H7 (cell line): ENCODE results near the gene BIRC2. TPM values are rescaled to one million over a fixed set of nuclear protein-coding genes. Genes with fewer than 3 reads are reported as not detected.

Experiments
- DNase-seq: peaks from one replicate; pipeline ENCODE4 v3.0.0; 2012
- H3K27me3 ChIP-seq: 2 replicates; pipeline ENCODE4 v1.6.0; 2011; ENCODE audit warnings: mild to moderate bottlenecking, low read length; ENCODE audit not compliant: control insufficient read depth, insufficient read depth
- H3K36me3 ChIP-seq: replicated peaks from 2 replicates; pipeline ENCODE4 v1.5.1; 2011; ENCODE audit warnings: low read length; ENCODE audit not compliant: control insufficient read depth, insufficient read depth
- H3K4me3 ChIP-seq: 2 replicates; pipeline ENCODE4 v1.5.1; 2011; ENCODE audit warnings: low read depth, mild to moderate bottlenecking, control low read depth, low read length, moderate library complexity; ENCODE audit not compliant: insufficient read depth
- total RNA-seq: library from RNA; depleted of rRNA; stranded (reverse); fragments of >200 nt; shearing (Covaris generic); gene quantifications from 2 replicates; pipeline ENCODE4 v1.2.3, GENCODE V29; 2014; rRNA removed

The BIRC2 gene
- total RNA-seq, 1 experiment from 2014 or later: 28.8 TPM

- Histone ChIP-seq H3K36me3 (no peaks in the 10 kb centered on the region), H3K4me3 (no peak overlapping the region), H3K27me3 (no peaks in the 10 kb centered on the region)
- no peak for DNase-seq
Observed at GRCh38 chr11:102415304-102415916, 68.4 kb downstream of the BIRC2 start.

- no peak for DNase-seq
- Histone ChIP-seq H3K27me3 (no peaks in the 10 kb centered on the region), H3K36me3 (no peaks in the 10 kb centered on the region), H3K4me3 (no peak overlapping the region)
Observed at GRCh38 chr11:102416976-102417375, 70.0 kb downstream of the BIRC2 start.

- DNase-seq: no peak
- Histone ChIP-seq H3K27me3 (no peaks in the 10 kb centered on the region), H3K4me3 (no peak overlapping the region), H3K36me3 (no peaks in the 10 kb centered on the region)
Observed at GRCh38 chr11:102419181-102419580, 72.2 kb downstream of the BIRC2 start.

GRCh38 chr11:102420547-102420946 lies 73.5 kb downstream of the BIRC2 start:
- no peak overlapping the region for H3K4me3 ChIP-seq
- no peaks in the 10 kb centered on the region for H3K27me3 ChIP-seq
- H3K36me3 ChIP-seq: no peaks in the 10 kb centered on the region
- DNase-seq: no peak

GRCh38 chr11:102421261-102421660 lies 74.2 kb downstream of the BIRC2 start:
- Histone ChIP-seq H3K36me3 (no peaks in the 10 kb centered on the region), H3K27me3 (no peaks in the 10 kb centered on the region), H3K4me3 (no peak overlapping the region)
- no peak for DNase-seq

GRCh38 chr11:102422817-102423712 lies 76.1 kb downstream of the BIRC2 start:
- Histone ChIP-seq H3K4me3 (no peak overlapping the region), H3K36me3 (no peaks in the 10 kb centered on the region), H3K27me3 (no peaks in the 10 kb centered on the region)
- DNase-seq: no peak

GRCh38 chr11:102423936-102424335 lies 76.9 kb downstream of the BIRC2 start:
- H3K27me3 ChIP-seq: no peaks in the 10 kb centered on the region
- H3K36me3 ChIP-seq: no peaks in the 10 kb centered on the region
- no peak for DNase-seq
- H3K4me3 ChIP-seq: no peak overlapping the region

- DNase-seq: no peak
- Histone ChIP-seq H3K4me3 (no peak overlapping the region), H3K36me3 (no peaks in the 10 kb centered on the region), H3K27me3 (no peaks in the 10 kb centered on the region)
Observed at GRCh38 chr11:102426000-102426399, 79.0 kb downstream of the BIRC2 start.

- H3K36me3 ChIP-seq: no peaks in the 10 kb centered on the region
- H3K27me3 ChIP-seq: no peaks in the 10 kb centered on the region
- no peak overlapping the region for H3K4me3 ChIP-seq
- DNase-seq: no peak
Observed at GRCh38 chr11:102426570-102426969, 79.6 kb downstream of the BIRC2 start.

- DNase-seq: no peak
- no peaks in the 10 kb centered on the region for H3K36me3 ChIP-seq
- no peak overlapping the region for H3K4me3 ChIP-seq
- no peaks in the 10 kb centered on the region for H3K27me3 ChIP-seq
Observed at GRCh38 chr11:102427068-102427467, 80.1 kb downstream of the BIRC2 start.

Other genes with a start within 250 kb of the BIRC2 start
- 76.2 and 80.5 TPM in 2 replicates for gene YAP1, start 236.8 kb upstream of the BIRC2 start, total RNA-seq
- gene BIRC3, start 29.7 kb upstream of the BIRC2 start, total RNA-seq: 0.18 and 0.52 TPM in 2 replicates
- 73.7 and 113 TPM in 2 replicates for gene TMEM123, start 105.6 kb downstream of the BIRC2 start, total RNA-seq
- not detected in 2 replicates for gene MMP7, start 183.5 kb downstream of the BIRC2 start, total RNA-seq